Measurements from ENCODE around the gene TBC1D8.
"Not testable (repeated sequence)": the region's sequence is repeated elsewhere in the genome, so short reads cannot be mapped to it uniquely, and the experiment has no call there.

The TBC1D8 gene

GRCh38 chr2:101057051-101057933 lies 93.9 kb downstream of the TBC1D8 start:
- no peak for DNase-seq

GRCh38 chr2:101053117-101053516 lies 98.1 kb downstream of the TBC1D8 start:
- no peak for DNase-seq

GRCh38 chr2:101052147-101052546 lies 99.0 kb downstream of the TBC1D8 start:
- no peak for DNase-seq

GRCh38 chr2:101050886-101051285 lies 100.3 kb downstream of the TBC1D8 start:
- not testable (repeated sequence) for DNase-seq

- no peak for DNase-seq
These were observed 102.4 kb downstream of the TBC1D8 start for GRCh38 chr2:101048756-101049155.

- DNase-seq, result no peak
These were observed 103.4 kb downstream of the TBC1D8 start for GRCh38 chr2:101047774-101048173.

GRCh38 chr2:101047075-101047766 lies 104.0 kb downstream of the TBC1D8 start:
- DNase-seq, result no peak

- DNase-seq, result no peak
These were observed 105.9 kb downstream of the TBC1D8 start for GRCh38 chr2:101045330-101045729.

- no peak for DNase-seq
These were observed 109.8 kb downstream of the TBC1D8 start for GRCh38 chr2:101041413-101041812.

- no peak for DNase-seq
These were observed 110.4 kb downstream of the TBC1D8 start for GRCh38 chr2:101040761-101041160.

- no peak for DNase-seq
These were observed 111.1 kb downstream of the TBC1D8 start for GRCh38 chr2:101040072-101040471.

GRCh38 chr2:101038455-101039255 lies 112.5 kb downstream of the TBC1D8 start:
- peak; percentile 14 for DNase-seq

GRCh38 chr2:101037161-101037755 lies 113.9 kb downstream of the TBC1D8 start:
- no peak for DNase-seq

- DNase-seq, result no peak
These were observed 114.6 kb downstream of the TBC1D8 start for GRCh38 chr2:101036562-101036961.

- DNase-seq, result no peak
These were observed 119.0 kb downstream of the TBC1D8 start for GRCh38 chr2:101032084-101032776.

- DNase-seq, result no peak
These were observed 120.2 kb downstream of the TBC1D8 start for GRCh38 chr2:101030866-101031554.

- no peak for DNase-seq
These were observed 123.3 kb downstream of the TBC1D8 start for GRCh38 chr2:101027852-101028251.

GRCh38 chr2:101026923-101027469 lies 124.2 kb downstream of the TBC1D8 start:
- no peak for DNase-seq

GRCh38 chr2:101026253-101026701 lies 124.9 kb downstream of the TBC1D8 start:
- DNase-seq, result no peak

GRCh38 chr2:101025561-101025960 lies 125.6 kb downstream of the TBC1D8 start:
- DNase-seq, result no peak
